ENCODE data around the gene PCDHGA4. TPM values are rescaled to one million over a fixed set of nuclear protein-coding genes. Genes with fewer than 3 reads are reported as not detected.

The PCDHGA4 gene
- total RNA-seq, 4 donors from 2014 or later: 0.12 to 2.9 (median 1.1) TPM

- Histone ChIP-seq H3K4me1 (peaks cover 0 to 13% (median 4%) of the 10 kb centered on the region in 3 donors), H3K27ac (peak overlapping the region in 3 of 4 donors; percentile 95 to 97 (median 95)), H3K36me3 (peaks cover 5 to 48% (median 10%) of the 10 kb centered on the region in 3 donors), H3K4me3 (peak overlapping the region; percentile 55 to 82 (median 76)), H3K9me3 (peaks cover 19 to 86% (median 61%) of the 10 kb centered on the region in 3 donors), H3K27me3 (no peaks in the 10 kb centered on the region)
- DNase-seq: no peak
- intact Hi-C loops (cut with DNase I): no loop called here
- TF ChIP-seq, protein P1, sequence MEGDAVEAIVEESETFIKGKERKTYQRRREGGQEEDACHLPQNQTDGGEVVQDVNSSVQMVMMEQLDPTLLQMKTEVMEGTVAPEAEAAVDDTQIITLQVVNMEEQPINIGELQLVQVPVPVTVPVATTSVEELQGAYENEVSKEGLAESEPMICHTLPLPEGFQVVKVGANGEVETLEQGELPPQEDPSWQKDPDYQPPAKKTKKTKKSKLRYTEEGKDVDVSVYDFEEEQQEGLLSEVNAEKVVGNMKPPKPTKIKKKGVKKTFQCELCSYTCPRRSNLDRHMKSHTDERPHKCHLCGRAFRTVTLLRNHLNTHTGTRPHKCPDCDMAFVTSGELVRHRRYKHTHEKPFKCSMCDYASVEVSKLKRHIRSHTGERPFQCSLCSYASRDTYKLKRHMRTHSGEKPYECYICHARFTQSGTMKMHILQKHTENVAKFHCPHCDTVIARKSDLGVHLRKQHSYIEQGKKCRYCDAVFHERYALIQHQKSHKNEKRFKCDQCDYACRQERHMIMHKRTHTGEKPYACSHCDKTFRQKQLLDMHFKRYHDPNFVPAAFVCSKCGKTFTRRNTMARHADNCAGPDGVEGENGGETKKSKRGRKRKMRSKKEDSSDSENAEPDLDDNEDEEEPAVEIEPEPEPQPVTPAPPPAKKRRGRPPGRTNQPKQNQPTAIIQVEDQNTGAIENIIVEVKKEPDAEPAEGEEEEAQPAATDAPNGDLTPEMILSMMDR (IDR thresholded peaks at IDR 0.05): no peak
- no peak for TF ChIP-seq POLR2A (IDR thresholded peaks at IDR 0.05)
- 70 to 80% methylated on average over 5 of the region's 5 CpGs for WGBS, 2 donors
Measured at GRCh38 chr5:141319699-141320098, 35.1 kb upstream of the PCDHGA4 start.

GRCh38 chr5:141320225-141321169 lies 34.3 kb upstream of the PCDHGA4 start, which contains the start of gene TAF7:
Gene TAF7, minus strand, starts transcription at chr5:141320784. Its CDS starts 740 bp downstream, at chr5:141320044.
- TF ChIP-seq POLR2A (IDR thresholded peaks at IDR 0.05): peak in 3 of 4 donors; percentile 79 to 95 (median 85)
- TF ChIP-seq, protein P1 (IDR thresholded peaks at IDR 0.05): peak; percentile 73 to 88 (median 80)
- H3K27me3 ChIP-seq: no peaks in the 10 kb centered on the region
- H3K36me3 ChIP-seq: peaks cover 5 to 44% (median 10%) of the 10 kb centered on the region in 3 donors
- peak; percentile 63 for DNase-seq
- WGBS, 2 donors: 3 to 4% methylated on average over 32 to 41 of the region's 67 CpGs
- H3K4me1 ChIP-seq: peaks cover 0 to 13% (median 4%) of the 10 kb centered on the region in 3 donors
- H3K27ac ChIP-seq: peak within 1 kb of the TSS; percentile 86 to 97 (median 95)
- H3K9me3 ChIP-seq: peaks cover 19 to 86% (median 53%) of the 10 kb centered on the region in 3 donors
- intact Hi-C loops (cut with DNase I): no loop called here
- H3K4me3 ChIP-seq: peak within 1 kb of the TSS; percentile 55 to 82 (median 76)

DNA sequence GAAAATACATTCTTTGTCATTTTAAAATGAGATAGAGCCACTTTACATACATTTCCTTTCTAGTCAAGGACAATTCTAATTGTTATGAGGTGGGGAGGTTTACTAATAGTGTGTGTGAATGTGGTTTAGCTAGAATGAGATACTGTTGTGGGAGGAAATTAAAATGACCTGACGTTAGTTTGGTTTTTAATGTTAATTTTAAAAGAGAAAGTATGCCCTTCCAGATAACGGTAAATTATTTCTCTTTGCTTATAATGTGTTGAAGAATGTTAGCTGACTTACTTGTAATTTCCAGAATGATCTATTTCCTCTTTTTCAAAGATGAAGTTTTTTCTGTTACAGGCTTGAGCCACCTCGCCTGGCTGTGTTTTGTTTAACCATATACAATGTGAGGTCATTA lies 32.6 kb upstream of the PCDHGA4 start:
- H3K9me3 ChIP-seq: peaks cover 19 to 80% (median 36%) of the 10 kb centered on the region in 3 donors
- peaks cover 0 to 5% (median 0%) of the 10 kb centered on the region in 4 donors for H3K27me3 ChIP-seq
- no peak overlapping the region for H3K4me3 ChIP-seq
- peaks cover 5 to 26% (median 10%) of the 10 kb centered on the region in 3 donors for H3K36me3 ChIP-seq
- no peak for DNase-seq
- 81 to 87% methylated on average over 3 of the region's 3 CpGs for WGBS, 2 donors
- no peak for TF ChIP-seq POLR2A (IDR thresholded peaks at IDR 0.05)
- TF ChIP-seq, protein P1 (IDR thresholded peaks at IDR 0.05): no peak
- H3K27ac ChIP-seq: no peak overlapping the region
- peaks cover 0 to 13% (median 4%) of the 10 kb centered on the region in 3 donors for H3K4me1 ChIP-seq
- intact Hi-C loops (cut with DNase I): no loop called here

DNA sequence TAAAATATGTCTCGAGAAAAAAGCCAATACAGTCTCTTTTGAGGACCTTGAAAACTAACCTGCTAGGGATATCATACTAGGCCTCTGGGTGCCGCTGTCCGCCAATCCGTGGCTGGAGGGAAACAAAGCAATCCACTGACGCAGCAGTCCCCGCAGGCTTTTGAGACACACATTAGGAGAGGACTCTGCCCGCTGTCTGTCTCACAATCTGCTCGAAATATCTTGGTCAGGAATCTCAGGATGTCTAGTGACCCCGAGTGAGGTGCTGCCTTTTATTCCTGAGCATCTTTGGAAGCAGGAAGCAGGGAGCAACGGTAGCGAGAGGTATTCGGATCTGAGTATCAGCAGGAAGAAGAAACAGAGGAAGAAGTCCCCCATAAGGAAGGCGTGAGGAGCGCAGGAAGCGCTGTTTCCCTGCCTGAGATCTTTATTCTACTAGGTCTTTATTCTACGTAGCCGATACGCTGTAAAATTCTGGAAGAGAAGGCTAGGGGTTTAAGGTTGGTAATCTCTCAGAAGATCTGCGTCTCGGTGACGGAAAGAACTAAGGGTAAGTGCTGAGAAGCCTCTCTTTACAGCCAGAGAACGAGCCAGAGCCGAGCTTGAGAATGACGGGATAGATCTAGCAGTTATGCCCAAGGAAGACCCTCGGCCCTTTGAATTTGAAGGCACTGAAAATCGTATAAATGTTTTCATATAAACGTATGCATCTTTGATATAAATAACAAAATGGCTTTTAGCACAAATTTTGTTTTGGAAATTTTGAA lies 28.6 kb upstream of the PCDHGA4 start:
- Histone ChIP-seq H3K9me3 (peaks cover 0 to 75% (median 14%) of the 10 kb centered on the region in 3 donors), H3K4me3 (peak overlapping the region; percentile 2 to 58 (median 29)), H3K36me3 (no peaks in the 10 kb centered on the region), H3K4me1 (peaks cover 0 to 2% (median 0%) of the 10 kb centered on the region in 3 donors), H3K27me3 (peaks cover 0 to 43% (median 0%) of the 10 kb centered on the region in 4 donors), H3K27ac (peak overlapping the region in 2 of 4 donors; percentile 51)
- WGBS, 2 donors: 18 to 30% methylated on average over 26 to 27 of the region's 27 CpGs
- TF ChIP-seq POLR2A (IDR thresholded peaks at IDR 0.05): peak in 1 of 4 donors; percentile 20
- TF ChIP-seq, protein P1 (IDR thresholded peaks at IDR 0.05): peak in 2 of 6 experiments; percentile 23 to 39
- no peak for DNase-seq
- intact Hi-C loops (cut with DNase I): no loop called here
